NCI-H748 treated with DMSO at 0.1 percent for 48 hours (cell line): ENCODE data around the gene CPLX3.

Experiments used
- DNase-seq: peaks from one replicate; lab custom pipeline; 2025; lab: John Stamatoyannopoulos, UW

The CPLX3 gene

GRCh38 chr15:74845208-74845568 is 18.8 kb downstream of the CPLX3 start:
- DNase-seq: no peak

DNA sequence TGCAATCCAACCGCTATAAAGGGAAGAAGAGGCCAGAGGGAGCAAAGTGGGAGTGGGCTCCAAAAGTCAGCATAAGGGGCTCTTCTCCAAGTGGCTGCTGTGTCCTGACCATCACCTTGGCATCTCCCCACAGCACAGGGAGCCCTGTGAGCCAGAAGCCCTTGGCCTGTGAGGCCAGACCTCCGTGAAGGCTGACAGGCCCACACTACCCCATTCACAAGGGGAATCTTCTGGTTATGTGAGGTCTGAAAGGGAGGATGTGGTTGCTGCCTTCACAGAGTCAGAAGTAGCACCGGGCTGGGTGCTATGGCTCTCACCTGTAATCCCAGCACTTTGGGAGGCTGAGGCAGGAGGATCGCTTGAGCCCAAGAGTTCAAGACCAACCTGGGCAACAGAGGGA is 19.2 kb downstream of the CPLX3 start:
- DNase-seq: no peak

- no peak for DNase-seq
Measured at GRCh38 chr15:74847432-74847831, 21.0 kb downstream of the CPLX3 start.

DNA sequence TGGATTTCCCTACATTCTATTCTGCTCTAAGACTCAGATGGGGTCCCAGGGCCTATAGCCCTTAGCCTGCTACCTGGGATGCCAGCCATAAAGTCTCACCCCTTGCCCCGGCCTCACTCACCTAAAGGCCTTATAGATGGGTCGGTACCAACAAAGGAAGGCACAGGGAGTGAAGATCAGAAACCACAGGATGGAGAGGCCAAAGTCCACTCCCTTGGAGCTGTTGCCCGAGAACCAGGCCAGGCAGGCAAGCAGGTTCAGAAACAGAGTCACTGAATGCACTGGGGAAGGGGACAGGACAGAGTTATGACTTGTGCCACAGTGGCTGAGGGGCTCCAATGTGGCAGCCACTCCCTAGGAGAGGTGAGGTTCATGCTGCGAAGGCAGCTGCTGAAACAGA is 24.0 kb downstream of the CPLX3 start:
- DNase-seq: no peak

DNA sequence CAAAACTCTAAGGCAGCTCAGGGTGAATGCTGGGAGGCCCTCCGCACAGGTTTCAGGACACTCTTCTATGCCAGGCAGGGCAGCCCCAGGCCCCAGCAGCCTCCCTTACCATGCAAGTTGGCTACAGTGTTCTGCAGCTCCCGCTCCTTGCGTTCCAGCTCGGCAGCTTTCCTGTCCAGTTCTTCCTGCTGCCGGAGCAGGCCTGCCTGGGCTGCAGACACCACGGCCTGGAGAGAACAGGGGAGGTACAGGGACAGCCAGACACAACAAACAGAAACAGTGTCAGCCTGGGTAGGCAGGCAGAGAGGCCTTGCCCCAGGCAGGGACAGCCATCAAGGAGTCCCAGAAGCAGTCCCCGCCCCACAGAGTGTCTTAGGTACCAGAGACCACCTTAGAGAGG is 25.5 kb downstream of the CPLX3 start:
- DNase-seq: no peak

GRCh38 chr15:74854453-74855022 is 28.1 kb downstream of the CPLX3 start:
- no peak for DNase-seq

- no peak for DNase-seq
Measured at GRCh38 chr15:74855857-74856256, 29.4 kb downstream of the CPLX3 start.

- DNase-seq: no peak
Measured at GRCh38 chr15:74856537-74856936, 30.1 kb downstream of the CPLX3 start.

DNA sequence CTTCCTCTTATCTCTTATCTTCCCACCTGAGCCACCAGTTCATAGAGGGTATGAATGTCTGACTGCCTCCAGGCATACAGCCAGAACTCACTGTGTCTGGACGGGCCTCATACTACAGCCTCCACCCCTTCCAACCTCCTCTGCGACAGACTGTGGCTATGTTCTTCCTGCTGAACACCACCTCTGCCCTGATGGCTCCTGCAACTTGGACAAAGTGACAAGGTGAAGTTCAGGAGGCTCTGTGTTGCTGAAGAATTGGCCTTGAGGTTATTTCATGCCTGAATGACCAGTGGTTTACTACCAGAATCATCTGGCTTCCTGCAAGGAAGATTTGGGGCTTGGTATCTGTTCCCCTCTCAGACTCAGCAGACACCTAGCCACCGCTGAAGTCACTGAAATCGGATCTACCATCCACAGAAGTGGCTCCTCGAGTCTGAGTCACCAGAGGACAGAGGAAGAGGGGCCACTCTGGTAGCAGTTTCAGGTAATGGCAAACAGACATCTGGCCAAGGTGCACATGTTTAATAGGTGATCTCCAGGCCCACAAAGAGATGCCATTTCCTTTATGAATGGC is 30.7 kb downstream of the CPLX3 start:
- DNase-seq: no peak

DNA sequence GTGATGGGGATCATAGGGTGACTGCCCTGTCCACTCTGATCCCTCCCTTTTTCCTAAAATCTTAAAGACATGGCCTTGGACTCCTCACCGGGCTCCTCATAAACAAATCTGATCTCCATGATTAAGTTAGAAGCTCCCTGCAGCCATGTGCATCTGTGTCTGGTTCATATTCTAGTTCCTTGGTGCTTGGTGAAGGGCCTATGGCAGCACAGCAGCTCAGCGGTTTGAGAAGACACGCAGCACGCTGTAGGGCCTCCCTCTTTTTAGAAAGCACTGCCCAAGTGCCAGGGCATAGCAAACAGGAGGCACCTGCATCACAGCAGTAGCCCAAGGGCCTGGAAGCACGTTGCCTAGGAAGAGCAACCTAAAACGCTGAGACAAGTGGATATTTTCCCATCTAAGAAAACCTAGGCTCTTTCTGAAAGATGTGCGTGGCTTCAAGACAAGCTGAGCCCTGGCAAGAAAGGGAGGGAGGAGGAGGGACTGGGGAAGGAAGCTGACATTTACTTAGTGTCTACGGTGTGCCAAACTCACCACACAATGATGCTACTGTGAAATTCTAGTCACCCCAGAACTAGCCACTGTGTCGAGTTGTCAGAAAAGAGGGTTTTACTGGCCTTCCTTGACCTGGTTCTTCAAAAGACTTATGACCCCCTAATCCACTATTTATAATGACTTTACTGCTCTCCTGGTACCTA is 31.4 kb downstream of the CPLX3 start:
- no peak for DNase-seq

- no peak for DNase-seq
Measured at GRCh38 chr15:74858369-74858740, 31.9 kb downstream of the CPLX3 start.

DNA sequence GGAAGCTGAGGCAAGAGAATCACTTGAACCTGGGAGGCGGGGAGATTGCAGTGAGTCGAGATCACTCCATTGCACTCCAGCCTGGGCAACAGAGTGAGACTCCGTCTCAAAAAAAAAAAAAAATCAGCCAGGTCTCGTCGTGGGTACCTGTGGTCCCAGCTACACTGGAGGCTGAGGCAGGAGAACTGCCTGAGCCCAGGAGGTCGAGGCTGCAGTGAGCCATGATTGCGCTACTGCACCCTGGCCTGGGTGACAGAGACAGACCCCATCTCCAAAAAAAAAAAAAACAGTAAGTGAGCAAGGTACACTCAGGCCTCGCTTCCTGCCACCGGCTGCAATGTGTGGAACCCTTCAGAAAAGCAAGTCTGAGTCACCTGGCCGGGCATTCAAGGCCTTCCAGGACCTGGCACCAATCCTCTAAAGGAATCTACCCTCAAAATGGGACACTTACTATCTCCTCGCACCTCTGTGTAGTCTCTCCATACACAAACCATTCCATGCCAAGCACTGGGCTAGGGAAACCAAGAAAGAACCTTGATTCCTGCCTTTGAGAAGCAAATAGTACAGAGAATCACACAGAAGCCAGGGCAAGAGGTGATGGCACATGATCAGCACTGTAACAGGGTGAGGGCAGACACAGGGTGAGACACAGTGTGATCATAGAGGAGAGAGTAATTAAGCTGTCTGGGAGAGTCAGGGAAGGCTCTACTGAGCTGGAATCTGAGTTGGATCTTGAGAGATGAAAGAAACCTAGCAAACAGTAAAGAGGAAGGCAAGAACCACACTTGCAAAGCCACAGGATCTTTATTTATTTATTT is 37.0 kb downstream of the CPLX3 start:
- DNase-seq: no peak

DNA sequence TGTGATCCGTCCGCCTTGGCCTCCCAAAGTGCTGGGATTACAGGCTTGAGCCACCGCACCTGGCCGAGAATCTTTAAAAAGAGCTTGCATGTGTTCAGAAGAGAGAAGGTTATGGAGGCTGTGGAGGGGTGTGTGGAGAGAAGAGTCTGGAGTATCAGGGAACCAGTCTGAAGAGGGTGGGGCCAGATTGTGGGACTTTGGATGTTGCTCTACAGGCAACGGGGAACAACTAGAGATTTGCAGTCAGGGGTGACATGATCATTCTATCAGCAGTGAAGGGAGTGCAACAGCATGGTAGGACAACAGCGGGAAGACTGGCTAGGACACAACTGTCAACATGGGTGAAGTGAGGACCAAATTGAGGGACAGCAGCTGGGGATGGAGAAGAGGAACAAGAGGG is 37.9 kb downstream of the CPLX3 start:
- no peak for DNase-seq

GRCh38 chr15:74865316-74865715 is 38.9 kb downstream of the CPLX3 start:
- DNase-seq: no peak

- DNase-seq: no peak
Measured at GRCh38 chr15:74866090-74866489, 39.7 kb downstream of the CPLX3 start.

- no peak for DNase-seq
Measured at GRCh38 chr15:74867466-74868038, 41.1 kb downstream of the CPLX3 start.

- DNase-seq: no peak
Measured at GRCh38 chr15:74868059-74868458, 41.6 kb downstream of the CPLX3 start.

- no peak for DNase-seq
Measured at GRCh38 chr15:74869372-74869725, 42.9 kb downstream of the CPLX3 start.

- no peak for DNase-seq
Measured at GRCh38 chr15:74869726-74870407, 43.4 kb downstream of the CPLX3 start.

DNA sequence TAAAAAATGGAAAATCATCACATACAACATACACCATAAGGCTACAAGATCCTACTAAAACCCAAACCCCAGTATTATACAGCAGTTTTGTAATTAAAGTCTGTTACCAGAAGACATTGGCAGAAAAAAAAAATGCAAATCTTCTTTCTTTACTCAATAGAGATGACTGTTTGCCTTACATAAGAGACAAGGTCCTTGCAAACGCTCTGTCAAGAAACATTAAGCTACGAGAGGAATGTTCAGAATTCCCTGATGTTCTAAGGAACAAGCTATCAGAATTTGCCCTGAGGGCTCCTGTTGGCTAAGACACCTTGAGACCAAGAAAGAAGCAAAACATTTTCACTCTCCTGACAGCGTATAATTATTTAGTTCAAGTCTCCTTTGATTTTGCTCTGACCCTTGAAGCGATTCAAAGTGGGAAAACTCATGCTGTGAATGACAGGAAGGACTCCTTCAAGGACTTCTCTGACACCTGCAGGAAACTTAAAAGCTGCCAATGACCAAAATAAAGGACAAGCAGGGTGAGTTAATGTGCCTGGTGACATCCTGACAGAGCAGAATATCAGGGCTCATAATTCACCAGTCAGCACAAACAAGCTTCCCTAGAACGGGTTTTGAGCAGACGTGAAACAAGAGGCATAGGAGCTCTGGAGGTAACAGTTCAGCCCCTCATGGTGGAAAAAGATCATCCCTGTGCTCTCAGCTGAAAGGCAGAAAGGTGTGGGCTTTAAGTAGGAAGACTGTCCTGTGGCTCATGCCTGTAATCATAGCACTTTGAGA is 44.2 kb downstream of the CPLX3 start:
- no peak for DNase-seq

- DNase-seq: no peak
Measured at GRCh38 chr15:74872702-74873035, 46.2 kb downstream of the CPLX3 start.
